Testis (tissue), 2 donors: ENCODE measurements around the gene AFAP1L2.

Experiments used
- POLR2A ChIP-seq: fragments of 450-650 bp; IDR thresholded peaks from one replicate; pipeline ENCODE4 v1.6.1; 2017; ENCODE audit warnings: antibody characterized with exemption, mild to moderate bottlenecking, moderate library complexity
- TF ChIP-seq, protein P1 (sequence below), 3 experiments: fragments of 450-650 bp in 2 of 3; fragments of 200-600 bp in 1 of 3; sonication (generic) in 1 of 3; IDR thresholded peaks; one replicate each; pipeline ENCODE4 v1.5.1; 2016 to 2019; ENCODE audit warnings: antibody characterized with exemption in 3 of 3, mild to moderate bottlenecking in 2 of 3, moderate library complexity in 1 of 3

DNA sequence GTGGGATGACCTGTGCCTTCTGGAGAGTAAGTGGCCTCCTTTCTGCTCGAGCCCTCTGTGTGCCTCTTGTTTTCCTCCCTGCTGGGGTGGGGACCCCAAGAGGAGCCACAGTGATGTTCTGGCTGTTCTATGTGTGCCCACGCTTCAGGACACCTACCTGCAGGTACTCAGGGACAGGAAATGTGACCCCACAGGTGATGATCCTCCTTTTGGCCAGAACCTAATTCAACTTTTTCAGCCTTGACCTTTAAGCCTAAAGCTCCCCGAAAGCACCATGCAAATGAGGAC is 95.0 kb downstream of the AFAP1L2 start:
- TF ChIP-seq, protein P1, sequence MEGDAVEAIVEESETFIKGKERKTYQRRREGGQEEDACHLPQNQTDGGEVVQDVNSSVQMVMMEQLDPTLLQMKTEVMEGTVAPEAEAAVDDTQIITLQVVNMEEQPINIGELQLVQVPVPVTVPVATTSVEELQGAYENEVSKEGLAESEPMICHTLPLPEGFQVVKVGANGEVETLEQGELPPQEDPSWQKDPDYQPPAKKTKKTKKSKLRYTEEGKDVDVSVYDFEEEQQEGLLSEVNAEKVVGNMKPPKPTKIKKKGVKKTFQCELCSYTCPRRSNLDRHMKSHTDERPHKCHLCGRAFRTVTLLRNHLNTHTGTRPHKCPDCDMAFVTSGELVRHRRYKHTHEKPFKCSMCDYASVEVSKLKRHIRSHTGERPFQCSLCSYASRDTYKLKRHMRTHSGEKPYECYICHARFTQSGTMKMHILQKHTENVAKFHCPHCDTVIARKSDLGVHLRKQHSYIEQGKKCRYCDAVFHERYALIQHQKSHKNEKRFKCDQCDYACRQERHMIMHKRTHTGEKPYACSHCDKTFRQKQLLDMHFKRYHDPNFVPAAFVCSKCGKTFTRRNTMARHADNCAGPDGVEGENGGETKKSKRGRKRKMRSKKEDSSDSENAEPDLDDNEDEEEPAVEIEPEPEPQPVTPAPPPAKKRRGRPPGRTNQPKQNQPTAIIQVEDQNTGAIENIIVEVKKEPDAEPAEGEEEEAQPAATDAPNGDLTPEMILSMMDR (IDR thresholded peaks at IDR 0.05) = no peak
- TF ChIP-seq POLR2A = no peak
